Ascending aorta (tissue), 2 donors: Measurements from ENCODE around the gene FIGLA. TPM values are rescaled to one million over a fixed set of nuclear protein-coding genes. Genes with fewer than 3 reads are reported as not detected.

ENCODE experiments used
- DNase-seq, 2 donors: peaks; one replicate each; pipeline ENCODE4 v3.0.0-alpha.2; 2019; ENCODE audit warnings: low spot score in 2 of 2
- H3K27ac ChIP-seq, 2 donors: fragments of 200-600 bp; sonication (generic); one replicate each; pipeline ENCODE4 v1.5.1; 2016 to 2017; ENCODE audit warnings: mild to moderate bottlenecking in 1 of 2
- H3K27me3 ChIP-seq: fragments of 200-600 bp; sonication (generic); one replicate; pipeline ENCODE4 v1.5.1; 2017
- H3K36me3 ChIP-seq, 2 donors: fragments of 200-600 bp; sonication (generic); one replicate each; pipeline ENCODE4 v1.5.1; 2016
- H3K4me1 ChIP-seq, 2 donors: fragments of 200-600 bp; sonication (generic); one replicate each; pipeline ENCODE4 v1.5.1; 2016 to 2017; ENCODE audit warnings: mild to moderate bottlenecking in 1 of 2
- H3K4me3 ChIP-seq, 2 donors: fragments of 200-600 bp; sonication (generic); one replicate each; pipeline ENCODE4 v1.5.1; 2016 to 2017; ENCODE audit warnings: mild to moderate bottlenecking in 1 of 2
- H3K9me3 ChIP-seq, 2 donors: fragments of 200-600 bp; sonication (generic); one replicate each; pipeline ENCODE4 v1.5.1; 2016
- CTCF ChIP-seq, 3 experiments: fragments of 200-600 bp in 2 of 3; fragments of 450-650 bp in 1 of 3; sonication (generic) in 2 of 3; IDR thresholded peaks; one replicate each; pipeline ENCODE4 v1.5.1; 2016 to 2019; ENCODE audit warnings: antibody characterized with exemption in 3 of 3, mild to moderate bottlenecking in 1 of 3, moderate library complexity in 1 of 3
- intact Hi-C: fragments of 100-400 bp; cut with DNase I; formaldehyde crosslinking; loops from one replicate; pipeline ENCODE4 v1.15.1; 2023
- total RNA-seq: library from RNA; depleted of rRNA; stranded (reverse); fragments of >200 nt; gene quantifications from one replicate; pipeline ENCODE4 v1.1.0, GENCODE V29; 2016

Gene FIGLA
- total RNA-seq, 1 donor from 2014 or later, result not detected

GRCh38 chr2:70765507-70765906, 24.9 kb downstream of the FIGLA start:
- TF ChIP-seq CTCF (IDR thresholded peaks at IDR 0.05), result no peak
- peaks cover 8% of the 10 kb centered on the region for H3K27me3 ChIP-seq

GRCh38 chr2:70759446-70759845, 31.0 kb downstream of the FIGLA start:
- DNase-seq, result no peak
- H3K4me3 ChIP-seq, result no peak overlapping the region
- no peaks in the 10 kb centered on the region for H3K4me1 ChIP-seq
- H3K9me3 ChIP-seq, result no peaks in the 10 kb centered on the region
- H3K36me3 ChIP-seq, result no peaks in the 10 kb centered on the region
- no peak overlapping the region for H3K27ac ChIP-seq
- no peak for TF ChIP-seq CTCF (IDR thresholded peaks at IDR 0.05)
- intact Hi-C loops, result no loop called here
- no peaks in the 10 kb centered on the region for H3K27me3 ChIP-seq

More at GRCh38 chr2:70765507-70765906, 24.9 kb downstream of the FIGLA start:
- Histone ChIP-seq H3K4me1 (peaks cover 10% of the 10 kb centered on the region in 2 donors), H3K27ac (no peak overlapping the region), H3K9me3 (no peaks in the 10 kb centered on the region), H3K4me3 (no peak overlapping the region), H3K36me3 (no peaks in the 10 kb centered on the region)
- intact Hi-C loops, result no loop called here
- DNase-seq, result no peak

GRCh38 chr2:70757966-70758365, 32.5 kb downstream of the FIGLA start:
- Histone ChIP-seq H3K27ac (no peak overlapping the region), H3K27me3 (no peaks in the 10 kb centered on the region), H3K36me3 (no peaks in the 10 kb centered on the region), H3K4me1 (no peaks in the 10 kb centered on the region), H3K9me3 (no peaks in the 10 kb centered on the region), H3K4me3 (no peak overlapping the region)
- DNase-seq, result no peak
- TF ChIP-seq CTCF (IDR thresholded peaks at IDR 0.05), result no peak
- intact Hi-C loops, result no loop called here

- Histone ChIP-seq H3K4me1 (no peaks in the 10 kb centered on the region), H3K27ac (no peak overlapping the region), H3K9me3 (no peaks in the 10 kb centered on the region), H3K36me3 (no peaks in the 10 kb centered on the region), H3K4me3 (no peak overlapping the region), H3K27me3 (no peaks in the 10 kb centered on the region)
- no peak for TF ChIP-seq CTCF (IDR thresholded peaks at IDR 0.05)
- no peak for DNase-seq
- intact Hi-C loops, result no loop called here
These were observed 33.1 kb downstream of the FIGLA start for GRCh38 chr2:70757360-70757759.

- TF ChIP-seq CTCF (IDR thresholded peaks at IDR 0.05), result no peak
- H3K4me1 ChIP-seq, result no peaks in the 10 kb centered on the region
- intact Hi-C loops, result no loop called here
- DNase-seq, result no peak
- no peaks in the 10 kb centered on the region for H3K27me3 ChIP-seq
- H3K9me3 ChIP-seq, result no peaks in the 10 kb centered on the region
- no peak overlapping the region for H3K27ac ChIP-seq
- H3K36me3 ChIP-seq, result no peaks in the 10 kb centered on the region
- no peak overlapping the region for H3K4me3 ChIP-seq
These were observed 34.3 kb downstream of the FIGLA start for GRCh38 chr2:70756128-70756527.

GRCh38 chr2:70753902-70754301, 36.5 kb downstream of the FIGLA start:
- Histone ChIP-seq H3K4me3 (no peak overlapping the region), H3K4me1 (no peaks in the 10 kb centered on the region), H3K27me3 (no peaks in the 10 kb centered on the region), H3K27ac (no peak overlapping the region), H3K36me3 (no peaks in the 10 kb centered on the region), H3K9me3 (no peaks in the 10 kb centered on the region)
- intact Hi-C loops, result no loop called here
- TF ChIP-seq CTCF (IDR thresholded peaks at IDR 0.05), result no peak
- DNase-seq, result no peak
